Hindlimb muscle (tissue), 1 donor: ENCODE results near the gene B2M. TPM values are rescaled to one million over a fixed set of nuclear protein-coding genes. Genes with fewer than 3 reads are reported as not detected.
"Not testable (repeated sequence)": the region's sequence is repeated elsewhere in the genome, so short reads cannot be mapped to it uniquely, and the experiment has no call there.

ENCODE experiments used
- DNase-seq: peaks from one replicate; pipeline ENCODE4 v3.0.0-alpha.2; 2013
- polyA plus RNA-seq: library from polyadenylated mRNA; unstranded; fragments of 120-200 nt; gene quantifications from one replicate; pipeline ENCODE4 v1.2.1, GENCODE V29; 2013; ENCODE audit not compliant: insufficient read length

The B2M gene
- polyA plus RNA-seq, result 537 TPM

- peak; percentile 95 for DNase-seq
Measured at GRCh38 chr15:44711096-44711742, at the start of gene B2M, which contains the start of gene PATL2. Gene B2M (plus strand): TSS chr15:44711517. CDS start chr15:44711547, 30 bp downstream. Gene PATL2 (minus strand): TSS chr15:44711323. CDS start chr15:44676490, 34,833 bp downstream.

GRCh38 chr15:44661576-44661975 lies 49.7 kb upstream of the B2M start:
- no peak for DNase-seq

GRCh38 chr15:44662478-44663409 lies 48.6 kb upstream of the B2M start:
- peak; percentile 52 for DNase-seq

- DNase-seq, result peak; percentile 96
Measured at GRCh38 chr15:44663410-44664308, 47.7 kb upstream of the B2M start, which contains the start of gene SPG11. Gene SPG11 (minus strand): TSS chr15:44663662. CDS start chr15:44663647, 15 bp downstream.

- DNase-seq, result no peak
Measured at GRCh38 chr15:44666210-44667038, 44.9 kb upstream of the B2M start.

GRCh38 chr15:44667039-44667360 lies 44.3 kb upstream of the B2M start:
- no peak for DNase-seq

GRCh38 chr15:44668921-44669320 lies 42.4 kb upstream of the B2M start:
- DNase-seq, result no peak

- DNase-seq, result no peak
Measured at GRCh38 chr15:44670087-44670950, 41.0 kb upstream of the B2M start.

- no peak for DNase-seq
Measured at GRCh38 chr15:44673639-44674038, 37.7 kb upstream of the B2M start.

GRCh38 chr15:44675911-44676310 lies 35.4 kb upstream of the B2M start:
- DNase-seq, result no peak

- DNase-seq, result no peak
Measured at GRCh38 chr15:44676676-44677075, 34.6 kb upstream of the B2M start.

- DNase-seq, result no peak
Measured at GRCh38 chr15:44682211-44682610, 29.1 kb upstream of the B2M start.

- not testable (repeated sequence) for DNase-seq
Measured at GRCh38 chr15:44682809-44683682, 28.3 kb upstream of the B2M start.

GRCh38 chr15:44689318-44689717 lies 22.0 kb upstream of the B2M start:
- DNase-seq, result not testable (repeated sequence)

GRCh38 chr15:44690245-44690644 lies 21.1 kb upstream of the B2M start:
- DNase-seq, result not testable (repeated sequence)

- DNase-seq, result no peak
Measured at GRCh38 chr15:44692659-44693058, 18.7 kb upstream of the B2M start.

- DNase-seq, result no peak
Measured at GRCh38 chr15:44694416-44694815, 16.9 kb upstream of the B2M start.

- no peak for DNase-seq
Measured at GRCh38 chr15:44695294-44695693, 16.0 kb upstream of the B2M start.

GRCh38 chr15:44697014-44697413 lies 14.3 kb upstream of the B2M start:
- DNase-seq, result no peak

GRCh38 chr15:44698641-44699040 lies 12.7 kb upstream of the B2M start:
- DNase-seq, result no peak
